Panc1 (cell line): ENCODE results near the gene CDKAL1. TPM values are rescaled to one million over a fixed set of nuclear protein-coding genes. Genes with fewer than 3 reads are reported as not detected.
"Not testable (repeated sequence)": the region's sequence is repeated elsewhere in the genome, so short reads cannot be mapped to it uniquely, and the experiment has no call there.

Source experiments
- ATAC-seq: fragments of 200-7000 bp; cut with Tn5 transposase; 2 replicates; pipeline ENCODE4 v1.9.1; 2020; ENCODE audit warnings: mild to moderate bottlenecking, moderate library complexity
- BruUV-seq: library from RNA; stranded (reverse); fragments of 400-500 nt; replicated peaks from 2 replicates; lab custom pipeline; 2021; lab: Mats Ljungman, UMichigan
- CTCF ChIA-PET: fragments of 300-600 bp; sonication (Branson Sonifier 250); formaldehyde crosslinking; loops from one replicate; lab custom pipeline; 2022; ENCODE audit warnings: antibody characterized with exemption; lab: Charles Lee
- POLR2A ChIA-PET: fragments of 300-600 bp; sonication (Branson Sonifier 250); formaldehyde crosslinking; loops from one replicate; lab custom pipeline; 2022; ENCODE audit warnings: antibody characterized with exemption; lab: Charles Lee
- DNase-seq: peaks from one replicate; pipeline ENCODE4 v3.0.0-alpha.2; 2010; ENCODE audit warnings: low read depth, low spot score
- H3K27ac ChIP-seq: 2 replicates; pipeline ENCODE4 v1.5.1; 2011; ENCODE audit warnings: mild to moderate bottlenecking, low read length, inconsistent platforms
- H3K27me3 ChIP-seq: fragments of 200-500 bp; sonication (Bioruptor generic); 2 replicates; pipeline ENCODE4 v1.6.0; 2014; ENCODE audit warnings: low read length, inconsistent platforms; ENCODE audit not compliant: control insufficient read depth, insufficient read depth
- H3K36me3 ChIP-seq: fragments of 200-500 bp; sonication (Bioruptor generic); 2 replicates; pipeline ENCODE4 v1.5.1; 2014; ENCODE audit warnings: inconsistent platforms, mild to moderate bottlenecking, low read length, moderate library complexity; ENCODE audit not compliant: control insufficient read depth, insufficient read depth
- H3K4me1 ChIP-seq: 2 replicates; pipeline ENCODE4 v1.5.1; 2011; ENCODE audit warnings: inconsistent platforms, mild to moderate bottlenecking, low read length, moderate library complexity; ENCODE audit not compliant: control insufficient read depth, insufficient read depth
- H3K4me3 ChIP-seq, 2 experiments: 2 replicates each; pipeline ENCODE4 v1.5.1; 2011 to 2012; ENCODE audit warnings: low read depth in 2 of 2, low read length in 2 of 2, mild to moderate bottlenecking in 2 of 2, inconsistent platforms in 1 of 2, moderate library complexity in 1 of 2
- H3K9me3 ChIP-seq: fragments of 200-500 bp; sonication (Bioruptor generic); 2 replicates; pipeline ENCODE4 v1.5.1; 2014; ENCODE audit warnings: low read depth, mild to moderate bottlenecking, inconsistent platforms, low read length, moderate library complexity; ENCODE audit not compliant: control insufficient read depth, insufficient read depth
- CTCF ChIP-seq: fragments of 450-650 bp; IDR thresholded peaks from 2 replicates; pipeline ENCODE4 v1.5.1; 2017; ENCODE audit warnings: mild to moderate bottlenecking
- POLR2AphosphoS5 ChIP-seq: IDR thresholded peaks from 2 replicates; pipeline ENCODE4 v1.6.1; 2012; ENCODE audit warnings: mild to moderate bottlenecking, low read depth, low read length, moderate library complexity
- REST ChIP-seq, 2 experiments: IDR thresholded peaks; 2 replicates each; pipeline ENCODE4 v1.6.1; 2011 to 2012; ENCODE audit warnings: low read depth in 2 of 2, control low read depth in 1 of 2, low read length in 1 of 2, mild to moderate bottlenecking in 1 of 2, moderate library complexity in 1 of 2; ENCODE audit not compliant: insufficient read depth in 1 of 2
- SIN3A ChIP-seq: IDR thresholded peaks from 2 replicates; pipeline ENCODE4 v1.6.1; 2012; ENCODE audit warnings: low read depth, mild to moderate bottlenecking, low read length, moderate library complexity, borderline replicate concordance; ENCODE audit not compliant: insufficient read depth
- TCF7L2 ChIP-seq: IDR thresholded peaks from 2 replicates; pipeline ENCODE4 v1.6.1; 2011; ENCODE audit warnings: mild to moderate bottlenecking, low read depth, low read length, inconsistent platforms
- in situ Hi-C: cut with HindIII; loops from 2 replicates; pipeline ENCODE4 v1.10.0; 2016; ENCODE audit warnings: low sequenced_read_pairs, low pct_unique_long_range_greater_than_20kb
- intact Hi-C: fragments of 100-400 bp; cut with micrococcal nuclease; formaldehyde crosslinking; loops from one replicate; pipeline ENCODE4 v1.10.0; 2022; ENCODE audit not compliant: unreplicated experiment
- total RNA-seq: library from RNA; stranded (reverse); gene quantifications from one replicate; pipeline ENCODE4 v1.2.1, GENCODE V29; 2021; ENCODE audit not compliant: unreplicated experiment

Gene CDKAL1
- total RNA-seq, 1 experiment from 2014 or later: 14.5 TPM

- H3K27ac ChIP-seq, intact Hi-C loops: not testable (repeated sequence)
- POLR2A ChIA-PET: interaction anchor here (0.6 kb wide), 1 partner anchor 258 kb away, joined by 7 read pairs; no protein-coding TSS in a partner anchor
Measured at GRCh38 chr6:21092231-21092772, 558.0 kb downstream of the CDKAL1 start.

GRCh38 chr6:21095462-21095861 lies 561.2 kb downstream of the CDKAL1 start:
- no peaks in the 10 kb centered on the region for H3K27me3 ChIP-seq
- DNase-seq (no peak), ATAC-seq (no peak)
- no peak overlapping the region for H3K4me3 ChIP-seq
- BruUV-seq: no TSS peak
- ChIA-PET CTCF (no interaction called here), POLR2A (no interaction called here)
- in situ Hi-C loops: no loop called here
- no peaks in the 10 kb centered on the region for H3K36me3 ChIP-seq
- no peaks in the 10 kb centered on the region for H3K4me1 ChIP-seq
- no peak for TF ChIP-seq POLR2AphosphoS5
- TF ChIP-seq REST (IDR thresholded peaks at IDR 0.05; ENCODE audit: insufficient read depth in 1 of 2, low read depth in 2 of 2, low read length in 1 of 2): no peak
- no peak for TF ChIP-seq SIN3A
- TF ChIP-seq TCF7L2: no peak
- TF ChIP-seq CTCF: no peak
- no peak overlapping the region for H3K27ac ChIP-seq
- intact Hi-C loops: no loop called here
- no peaks in the 10 kb centered on the region for H3K9me3 ChIP-seq

More at GRCh38 chr6:21092231-21092772, 558.0 kb downstream of the CDKAL1 start:
- H3K36me3 ChIP-seq, H3K4me3 ChIP-seq, H3K27me3 ChIP-seq, H3K9me3 ChIP-seq, BruUV-seq, CTCF ChIA-PET, H3K4me1 ChIP-seq, in situ Hi-C loops, ATAC-seq, DNase-seq: not testable (repeated sequence)

- H3K27ac ChIP-seq: no peak overlapping the region
- no peak for DNase-seq
- H3K27me3 ChIP-seq: no peaks in the 10 kb centered on the region
- BruUV-seq: no TSS peak
- no peak overlapping the region for H3K4me3 ChIP-seq
- ChIA-PET POLR2A (interaction anchor here (0.6 kb wide), 1 partner anchor 11 kb away, joined by 5 read pairs; no protein-coding TSS in a partner anchor), CTCF (interaction anchor here (0.7 kb wide), 1 partner anchor 495 kb away, joined by 15 read pairs; the partner anchor contains the start of gene SOX4)
- intact Hi-C loops (no loop called here), in situ Hi-C loops (no loop called here)
- no peak for ATAC-seq
- no peaks in the 10 kb centered on the region for H3K36me3 ChIP-seq
- no peaks in the 10 kb centered on the region for H3K4me1 ChIP-seq
- TF ChIP-seq TCF7L2 (no peak), REST (IDR thresholded peaks at IDR 0.05; ENCODE audit: insufficient read depth in 1 of 2, low read depth in 2 of 2, low read length in 1 of 2) (no peak), CTCF (no peak), POLR2AphosphoS5 (no peak), SIN3A (no peak)
- no peaks in the 10 kb centered on the region for H3K9me3 ChIP-seq
Measured at GRCh38 chr6:21098134-21098533, 563.9 kb downstream of the CDKAL1 start.
